ENCODE data around the gene RXYLT1. TPM values are rescaled to one million over a fixed set of nuclear protein-coding genes. Genes with fewer than 3 reads are reported as not detected.

RXYLT1 gene
- total RNA-seq, 3 donors from 2014 or later, result 16.0 to 20.2 (median 19.0) TPM

- H3K27me3 ChIP-seq, result no peaks in the 10 kb centered on the region
- intact Hi-C loops (cut with DNase I; ENCODE audit: low total_unique reads), result no loop called here
- TF ChIP-seq CTCF (IDR thresholded peaks at IDR 0.05) (no peak), POLR2A (IDR thresholded peaks at IDR 0.05) (no peak), POLR2AphosphoS5 (IDR thresholded peaks at IDR 0.05) (no peak)
- DNase-seq (ENCODE audit: low spot score in 2 of 2), result no peak
- H3K36me3 ChIP-seq, result no peaks in the 10 kb centered on the region
- no peak overlapping the region for H3K4me3 ChIP-seq
- no peak overlapping the region for H3K27ac ChIP-seq
- no peaks in the 10 kb centered on the region for H3K9me3 ChIP-seq
- H3K4me1 ChIP-seq, result no peaks in the 10 kb centered on the region
These were observed 9.3 kb upstream of the RXYLT1 start for GRCh38 chr12:63770375-63770774.

GRCh38 chr12:63777340-63777739, 2.4 kb upstream of the RXYLT1 start:
- Histone ChIP-seq H3K4me1 (no peaks in the 10 kb centered on the region), H3K4me3 (no peak overlapping the region), H3K27me3 (no peaks in the 10 kb centered on the region), H3K9me3 (no peaks in the 10 kb centered on the region), H3K36me3 (no peaks in the 10 kb centered on the region), H3K27ac (no peak overlapping the region)
- DNase-seq (ENCODE audit: low spot score in 2 of 2), result no peak
- no peak for TF ChIP-seq POLR2AphosphoS5 (IDR thresholded peaks at IDR 0.05)
- no peak for TF ChIP-seq CTCF (IDR thresholded peaks at IDR 0.05)
- no peak for TF ChIP-seq POLR2A (IDR thresholded peaks at IDR 0.05)
- intact Hi-C loops (cut with DNase I; ENCODE audit: low total_unique reads), result no loop called here

GRCh38 chr12:63782466-63782865, 2.8 kb downstream of the RXYLT1 start:
- no peak overlapping the region for H3K27ac ChIP-seq
- intact Hi-C loops (cut with DNase I; ENCODE audit: low total_unique reads), result no loop called here
- H3K4me3 ChIP-seq, result no peak overlapping the region
- H3K36me3 ChIP-seq, result no peaks in the 10 kb centered on the region
- DNase-seq (ENCODE audit: low spot score in 2 of 2), result no peak
- H3K4me1 ChIP-seq, result no peaks in the 10 kb centered on the region
- TF ChIP-seq POLR2A (IDR thresholded peaks at IDR 0.05), result no peak
- TF ChIP-seq POLR2AphosphoS5 (IDR thresholded peaks at IDR 0.05), result no peak
- no peak for TF ChIP-seq CTCF (IDR thresholded peaks at IDR 0.05)
- H3K9me3 ChIP-seq, result no peaks in the 10 kb centered on the region
- no peaks in the 10 kb centered on the region for H3K27me3 ChIP-seq

- Histone ChIP-seq H3K36me3 (no peaks in the 10 kb centered on the region), H3K4me1 (no peaks in the 10 kb centered on the region), H3K9me3 (no peaks in the 10 kb centered on the region), H3K4me3 (no peak overlapping the region), H3K27ac (no peak overlapping the region), H3K27me3 (no peaks in the 10 kb centered on the region)
- no peak for DNase-seq (ENCODE audit: low spot score in 2 of 2)
- TF ChIP-seq POLR2A (IDR thresholded peaks at IDR 0.05) (no peak), POLR2AphosphoS5 (IDR thresholded peaks at IDR 0.05) (no peak), CTCF (IDR thresholded peaks at IDR 0.05) (no peak)
- intact Hi-C loops (cut with DNase I; ENCODE audit: low total_unique reads), result no loop called here
These were observed 7.6 kb downstream of the RXYLT1 start for GRCh38 chr12:63787306-63787705.

GRCh38 chr12:63790608-63790945, 10.9 kb downstream of the RXYLT1 start:
- TF ChIP-seq CTCF (IDR thresholded peaks at IDR 0.05) (no peak), POLR2A (IDR thresholded peaks at IDR 0.05) (no peak), POLR2AphosphoS5 (IDR thresholded peaks at IDR 0.05) (no peak)
- no peak overlapping the region for H3K4me3 ChIP-seq
- no peak for DNase-seq (ENCODE audit: low spot score in 2 of 2)
- H3K36me3 ChIP-seq, result no peaks in the 10 kb centered on the region
- intact Hi-C loops (cut with DNase I; ENCODE audit: low total_unique reads), result no loop called here
- no peaks in the 10 kb centered on the region for H3K4me1 ChIP-seq
- H3K27ac ChIP-seq, result no peak overlapping the region
- H3K27me3 ChIP-seq, result no peaks in the 10 kb centered on the region
- no peaks in the 10 kb centered on the region for H3K9me3 ChIP-seq

Data from breast epithelium (tissue), 4 donors.